Stomach (tissue), 4 donors: ENCODE measurements around the gene TRO.

Experiments used
- CTCF ChIP-seq, 7 experiments: fragments of 450-650 bp in 4 of 7; fragments of 200-600 bp in 3 of 7; sonication (generic) in 3 of 7; IDR thresholded peaks; one replicate each; pipeline ENCODE4 v1.5.1; 2016 to 2019; ENCODE audit warnings: antibody characterized with exemption in 7 of 7, control low read depth in 2 of 7, mild to moderate bottlenecking in 1 of 7
- EP300 ChIP-seq: sonication (generic); formaldehyde crosslinking; IDR thresholded peaks from one replicate; pipeline ENCODE4 v1.6.1; 2017; ENCODE audit warnings: antibody characterized with exemption
- POLR2A ChIP-seq, 4 donors: fragments of 450-650 bp; IDR thresholded peaks; one replicate each; pipeline ENCODE4 v1.6.1; 2016; ENCODE audit warnings: antibody characterized with exemption in 4 of 4, control low read depth in 2 of 4, mild to moderate bottlenecking in 1 of 4, moderate library complexity in 1 of 4
- POLR2AphosphoS5 ChIP-seq, 3 donors: sonication (generic); formaldehyde crosslinking; IDR thresholded peaks; one replicate each; pipeline ENCODE4 v1.6.1; 2016; ENCODE audit warnings: antibody characterized with exemption in 3 of 3

- TF ChIP-seq CTCF (IDR thresholded peaks at IDR 0.05) (no peak), POLR2AphosphoS5 (IDR thresholded peaks at IDR 0.05) (no peak), POLR2A (IDR thresholded peaks at IDR 0.05) (no peak), EP300 (no peak)
Measured at GRCh38 chrX:54964766-54965497, 44.3 kb downstream of the TRO start.
